B cell (primary cell): ENCODE results near the gene AZU1. TPM values are rescaled to one million over a fixed set of nuclear protein-coding genes. Genes with fewer than 3 reads are reported as not detected.

Experiments
- ATAC-seq: fragments of 200-7000 bp; cut with Tn5 transposase; one replicate; pipeline ENCODE4 v1.10.0; 2021; ENCODE audit warnings: low read depth, mild to moderate bottlenecking, moderate number of reproducible peaks, moderate library complexity
- CTCF ChIA-PET: fragments of 350-600 bp; sonication (Branson Sonifier 250); formaldehyde crosslinking; loops from one replicate; lab custom pipeline; 2021; ENCODE audit warnings: antibody characterized with exemption, inconsistent platforms; lab: Charles Lee
- POLR2A ChIA-PET: fragments of 350-600 bp; sonication (Branson Sonifier 250); formaldehyde crosslinking; loops from one replicate; lab custom pipeline; 2021; ENCODE audit warnings: antibody characterized with exemption; lab: Charles Lee
- DNase-seq: peaks from one replicate; pipeline ENCODE4 v3.0.0; 2013
- H2AFZ ChIP-seq: 2 replicates; pipeline ENCODE4 v1.6.1; 2012; ENCODE audit warnings: mild to moderate bottlenecking, low read depth, low read length; ENCODE audit not compliant: insufficient read depth, poor library complexity, severe bottlenecking
- H3K27ac ChIP-seq, 2 donors: 1 replicate in 1 of 2; 2 replicates in 1 of 2; pipeline ENCODE4 v1.5.1; 2012 to 2013; ENCODE audit warnings: low read length in 2 of 2, mild to moderate bottlenecking in 2 of 2, moderate library complexity in 1 of 2
- H3K27me3 ChIP-seq, 4 experiments: fragments of 200-600 bp in 1 of 4; sonication (generic) in 1 of 4; replicated peaks in 1 of 4; 1 replicate in 2 of 4; 2 replicates in 2 of 4; pipeline versions ENCODE4 v1.6.1 to v1.7.0; 2013 to 2016; ENCODE audit warnings: low read length in 3 of 4, mild to moderate bottlenecking in 2 of 4, mixed read lengths in 1 of 4, moderate library complexity in 1 of 4; ENCODE audit not compliant: insufficient read depth in 4 of 4, control insufficient read depth in 3 of 4; ENCODE audit errors: control extremely low read depth in 1 of 4
- H3K36me3 ChIP-seq, 2 experiments: replicated peaks in 1 of 2; 1 replicate in 1 of 2; 2 replicates in 1 of 2; pipeline versions ENCODE4 v1.6.1 to v1.7.1; 2013; ENCODE audit warnings: low read length in 1 of 2; ENCODE audit not compliant: insufficient read depth in 2 of 2, control insufficient read depth in 1 of 2; ENCODE audit errors: control extremely low read depth in 1 of 2, extremely low read depth in 1 of 2
- H3K4me1 ChIP-seq, 2 donors: fragments of 200-600 bp in 1 of 2; sonication (generic) in 1 of 2; 1 replicate in 1 of 2; 2 replicates in 1 of 2; pipeline versions ENCODE4 v1.5.1 to v1.6.1; 2013 to 2017; ENCODE audit warnings: low read length in 2 of 2; ENCODE audit not compliant: control insufficient read depth in 2 of 2, insufficient read depth in 2 of 2
- H3K4me2 ChIP-seq: replicated peaks from 2 replicates; pipeline ENCODE3; 2012; ENCODE audit warnings: mild to moderate bottlenecking, low read depth, low read length; ENCODE audit not compliant: poor library complexity, severe bottlenecking
- H3K4me3 ChIP-seq, 5 experiments: fragments of 200-600 bp in 1 of 5; sonication (generic) in 1 of 5; 1 replicate in 3 of 5; 2 replicates in 2 of 5; pipeline versions ENCODE4 v1.5.1 to v1.7.0; 2011 to 2016; ENCODE audit warnings: low read length in 4 of 5, mild to moderate bottlenecking in 4 of 5, low read depth in 2 of 5, control low read depth in 1 of 5, moderate library complexity in 1 of 5; ENCODE audit not compliant: insufficient read depth in 1 of 5; ENCODE audit errors: control extremely low read depth in 1 of 5, extremely low read depth in 1 of 5
- H3K79me2 ChIP-seq: fragments of 200-600 bp; sonication (generic); one replicate; pipeline ENCODE4 v1.6.0; 2016; ENCODE audit warnings: low read length; ENCODE audit not compliant: control insufficient read depth, insufficient read depth
- H3K9ac ChIP-seq: fragments of 200-600 bp; sonication (generic); 2 replicates; pipeline ENCODE4 v1.6.1; 2017; ENCODE audit warnings: mild to moderate bottlenecking, low read length, moderate library complexity
- H3K9me3 ChIP-seq, 3 donors: one replicate each; pipeline versions ENCODE4 v1.6.1 to v1.7.1; 2013; ENCODE audit warnings: low read length in 2 of 3; ENCODE audit not compliant: control insufficient read depth in 2 of 3, insufficient read depth in 1 of 3; ENCODE audit errors: control extremely low read depth in 1 of 3
- H4K20me1 ChIP-seq: 2 replicates; pipeline ENCODE4 v1.6.0; 2012; ENCODE audit warnings: mild to moderate bottlenecking, low read length; ENCODE audit not compliant: insufficient read depth, control insufficient read depth, poor library complexity, severe bottlenecking
- H3K27ac Mint-ChIP-seq: one replicate; pipeline ENCODE4 v1.8.0; 2021; ENCODE audit warnings: mixed read lengths
- H3K27me3 Mint-ChIP-seq: one replicate; pipeline ENCODE4 v1.8.0; 2021; ENCODE audit warnings: mixed read lengths
- H3K4me1 Mint-ChIP-seq: one replicate; pipeline ENCODE4 v1.8.0; 2021; ENCODE audit warnings: mixed read lengths
- H3K4me3 Mint-ChIP-seq: one replicate; pipeline ENCODE4 v1.8.0; 2021; ENCODE audit warnings: mixed read lengths
- H3K9me3 Mint-ChIP-seq: one replicate; pipeline ENCODE4 v1.8.0; 2022; ENCODE audit warnings: mixed read lengths; ENCODE audit not compliant: insufficient read depth
- CTCF ChIP-seq: fragments of 200-600 bp; IDR thresholded peaks from one replicate; pipeline ENCODE4 v1.8.0; 2022; ENCODE audit warnings: antibody characterized with exemption, mild to moderate bottlenecking
- EZH2 ChIP-seq: IDR thresholded peaks from 2 replicates; pipeline ENCODE4 v1.6.1; 2012; ENCODE audit warnings: borderline replicate concordance, low read depth, mild to moderate bottlenecking, moderate library complexity, low read length; ENCODE audit not compliant: insufficient read depth, poor library complexity, severe bottlenecking
- WGBS: methylation state at CpG from one replicate; pipeline ENCODE4 v1.1.5; 2013; ENCODE audit warnings: missing lambda C conversion rate; ENCODE audit not compliant: insufficient coverage; 5-methylcytosine and 5-hydroxymethylcytosine counted together
- intact Hi-C: fragments of 100-400 bp; cut with micrococcal nuclease; formaldehyde crosslinking; loops from one replicate; pipeline ENCODE4 v1.10.0; 2022
- polyA plus RNA-seq: library from polyadenylated mRNA; depleted of rRNA; stranded (reverse); fragments of >200 nt; gene quantifications from 2 replicates; pipeline ENCODE4 v1.2.3, GENCODE V29; 2012
- total RNA-seq, 2 donors: library from RNA; stranded (reverse); fragments of 120-200 nt in 1 of 2; gene quantifications; 1 replicate in 1 of 2; 2 replicates in 1 of 2; pipeline versions ENCODE4 v1.2.3 to v1.2.4, GENCODE V29; 2013 to 2022

The AZU1 gene
- total and polyA plus RNA-seq, 2 donors (not counting 1 experiment from before 2014, with no cell fraction given): 0.13 to 0.44 TPM

- DNase-seq: no peak
- Histone ChIP-seq H4K20me1 (no peaks in the 10 kb centered on the region), H3K4me2 (no peak overlapping the region), H3K79me2 (no peaks in the 10 kb centered on the region), H3K4me1 (peaks cover 4 to 10% of the 10 kb centered on the region in 2 donors), H3K9ac (no peak overlapping the region), H3K36me3 (no peaks in the 10 kb centered on the region), H3K27me3 (peaks cover 0 to 41% (median 11%) of the 10 kb centered on the region in 4 experiments), H3K9me3 (peaks cover 0 to 24% (median 0%) of the 10 kb centered on the region in 3 donors), H2AFZ (no peak overlapping the region), H3K4me3 (no peak overlapping the region), H3K27ac (no peak overlapping the region)
- H3K4me1 Mint-ChIP-seq: no peaks in the 10 kb centered on the region
- ChIA-PET POLR2A (no interaction called here), CTCF (interaction anchor here (1.1 to 7.5 kb wide), 2 partner anchors 67 to 128 kb away, joined by 4 to 72 read pairs; no protein-coding TSS in a partner anchor)
- peaks cover 11% of the 10 kb centered on the region for H3K27me3 Mint-ChIP-seq
- no peak for ATAC-seq
- no peak overlapping the region for H3K27ac Mint-ChIP-seq
- 80% methylated on average over 2 of the region's 6 CpGs for WGBS
- intact Hi-C loops: no loop called here
- TF ChIP-seq CTCF: no peak
- TF ChIP-seq EZH2: no peak
- H3K9me3 Mint-ChIP-seq: no peaks in the 10 kb centered on the region
- H3K4me3 Mint-ChIP-seq: no peak overlapping the region
Measured at GRCh38 chr19:854549-854948, 26.9 kb downstream of the AZU1 start.

GRCh38 chr19:855142-855541, 27.5 kb downstream of the AZU1 start:
- Histone ChIP-seq H3K9me3 (peaks cover 0 to 29% (median 0%) of the 10 kb centered on the region in 3 donors), H3K79me2 (no peaks in the 10 kb centered on the region), H4K20me1 (no peaks in the 10 kb centered on the region), H2AFZ (no peak overlapping the region), H3K27ac (no peak overlapping the region), H3K4me1 (peaks cover 6 to 16% of the 10 kb centered on the region in 2 donors), H3K9ac (no peak overlapping the region), H3K36me3 (no peaks in the 10 kb centered on the region), H3K4me2 (no peak overlapping the region), H3K27me3 (peaks cover 0 to 43% (median 13%) of the 10 kb centered on the region in 4 experiments), H3K4me3 (no peak overlapping the region)
- Mint-ChIP-seq H3K4me3 (no peak overlapping the region), H3K4me1 (peaks cover 2% of the 10 kb centered on the region), H3K9me3 (no peaks in the 10 kb centered on the region), H3K27ac (no peak overlapping the region), H3K27me3 (peaks cover 7% of the 10 kb centered on the region)
- DNase-seq: no peak
- no peak for ATAC-seq
- 83% methylated on average over 11 of the region's 12 CpGs for WGBS
- intact Hi-C loops: no loop called here
- TF ChIP-seq EZH2 (no peak), CTCF (no peak)
- ChIA-PET CTCF (interaction anchor here (1.4 to 7.5 kb wide), 4 partner anchors 38 to 129 kb away, joined by 3 to 72 read pairs (median 20); partner anchors contain the start of genes MED16, RNU6-9 and WDR18), POLR2A (no interaction called here)
